BE2C (cell line): ENCODE data around the gene LRRC8E.
"Not testable (repeated sequence)": the region's sequence is repeated elsewhere in the genome, so short reads cannot be mapped to it uniquely, and the experiment has no call there.

Experiments used
- DNase-seq: peaks from one replicate; pipeline ENCODE4 v3.0.0-alpha.2; 2020
- H3K27me3 ChIP-seq: fragments of 250-450 bp; sonication (Bioruptor Pico); 2 replicates; pipeline ENCODE4 v1.5.1; 2020; ENCODE audit warnings: mild to moderate bottlenecking
- H3K36me3 ChIP-seq: fragments of 250-450 bp; sonication (Bioruptor Pico); 2 replicates; pipeline ENCODE4 v1.5.1; 2020; ENCODE audit warnings: mild to moderate bottlenecking
- H3K4me1 ChIP-seq: fragments of 250-450 bp; sonication (Bioruptor Pico); 2 replicates; pipeline ENCODE4 v1.5.1; 2020
- H3K4me3 ChIP-seq: 2 replicates; pipeline ENCODE4 v1.5.1; 2011; ENCODE audit warnings: low read depth, low read length
- H3K9me3 ChIP-seq: fragments of 250-450 bp; sonication (Bioruptor Pico); 2 replicates; pipeline ENCODE4 v1.5.1; 2020
- TF ChIP-seq, protein P1 (sequence below): IDR thresholded peaks from 2 replicates; pipeline ENCODE4 v1.5.1; 2012; ENCODE audit warnings: mild to moderate bottlenecking, low read depth, low read length

LRRC8E gene

DNA sequence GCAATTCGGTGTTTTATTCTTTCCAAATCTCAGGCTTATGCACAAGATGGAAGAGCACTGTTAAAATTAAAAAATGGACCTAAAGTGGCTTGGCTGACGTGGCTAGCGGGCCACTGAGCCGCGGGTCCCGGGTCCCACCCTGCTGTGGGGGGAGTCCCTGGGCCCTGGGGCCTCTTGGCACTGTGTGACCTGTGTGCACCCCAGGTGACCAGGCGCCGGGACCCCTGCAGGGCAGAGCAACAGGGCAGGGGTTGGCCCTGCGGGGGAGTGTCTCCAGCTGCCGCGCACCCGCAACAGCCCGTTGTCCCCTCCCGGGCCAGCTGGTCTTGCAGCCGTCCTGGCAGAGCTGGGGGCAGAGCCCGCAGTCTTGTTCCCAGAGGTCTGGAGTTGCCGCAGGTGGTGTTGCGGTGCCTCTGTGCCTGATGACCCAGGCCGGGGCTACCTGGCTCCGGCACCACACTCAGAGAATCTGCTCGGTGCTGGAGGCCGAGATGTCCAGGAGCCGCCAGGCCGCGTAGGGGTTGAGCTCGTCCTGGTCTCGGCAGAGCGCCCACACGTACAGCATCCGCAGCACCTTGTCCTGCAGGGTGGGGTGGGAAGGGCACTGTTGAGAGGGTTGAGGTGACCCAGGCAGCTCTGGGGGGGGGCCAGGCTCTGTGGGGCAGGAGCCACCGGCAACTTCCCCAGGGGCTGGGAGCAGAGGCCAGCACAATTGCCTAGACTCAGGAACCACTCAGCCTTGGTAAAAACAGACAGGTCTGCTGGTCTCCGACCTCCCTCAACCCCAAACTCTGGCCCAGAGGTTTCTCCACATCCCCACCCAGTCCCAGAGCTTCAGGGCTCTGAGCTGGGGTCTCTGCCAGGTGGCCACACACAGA is 38.7 kb downstream of the LRRC8E start:
- H3K4me1 ChIP-seq = peaks cover 30% of the 10 kb centered on the region
- TF ChIP-seq, protein P1, sequence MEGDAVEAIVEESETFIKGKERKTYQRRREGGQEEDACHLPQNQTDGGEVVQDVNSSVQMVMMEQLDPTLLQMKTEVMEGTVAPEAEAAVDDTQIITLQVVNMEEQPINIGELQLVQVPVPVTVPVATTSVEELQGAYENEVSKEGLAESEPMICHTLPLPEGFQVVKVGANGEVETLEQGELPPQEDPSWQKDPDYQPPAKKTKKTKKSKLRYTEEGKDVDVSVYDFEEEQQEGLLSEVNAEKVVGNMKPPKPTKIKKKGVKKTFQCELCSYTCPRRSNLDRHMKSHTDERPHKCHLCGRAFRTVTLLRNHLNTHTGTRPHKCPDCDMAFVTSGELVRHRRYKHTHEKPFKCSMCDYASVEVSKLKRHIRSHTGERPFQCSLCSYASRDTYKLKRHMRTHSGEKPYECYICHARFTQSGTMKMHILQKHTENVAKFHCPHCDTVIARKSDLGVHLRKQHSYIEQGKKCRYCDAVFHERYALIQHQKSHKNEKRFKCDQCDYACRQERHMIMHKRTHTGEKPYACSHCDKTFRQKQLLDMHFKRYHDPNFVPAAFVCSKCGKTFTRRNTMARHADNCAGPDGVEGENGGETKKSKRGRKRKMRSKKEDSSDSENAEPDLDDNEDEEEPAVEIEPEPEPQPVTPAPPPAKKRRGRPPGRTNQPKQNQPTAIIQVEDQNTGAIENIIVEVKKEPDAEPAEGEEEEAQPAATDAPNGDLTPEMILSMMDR = no peak

GRCh38 chr19:7927605-7928333 is 39.5 kb downstream of the LRRC8E start:
- H3K4me3 ChIP-seq = no peak overlapping the region; the same call in 1 of the 2 replicates
- TF ChIP-seq, protein P1 = no peak
- H3K9me3 ChIP-seq = no peaks in the 10 kb centered on the region
- DNase-seq = no peak
- peaks cover 23% of the 10 kb centered on the region for H3K36me3 ChIP-seq
- H3K4me1 ChIP-seq = peaks cover 30% of the 10 kb centered on the region
- no peaks in the 10 kb centered on the region for H3K27me3 ChIP-seq

More for the DNA sequence above, 38.7 kb downstream of the LRRC8E start:
- no peaks in the 10 kb centered on the region for H3K27me3 ChIP-seq
- H3K36me3 ChIP-seq = peaks cover 15% of the 10 kb centered on the region
- DNase-seq = peak; percentile 57
- peak overlapping the region; percentile 48 for H3K4me3 ChIP-seq
- no peaks in the 10 kb centered on the region for H3K9me3 ChIP-seq

GRCh38 chr19:7928334-7928706 is 40.0 kb downstream of the LRRC8E start:
- Histone ChIP-seq H3K36me3 (peaks cover 29% of the 10 kb centered on the region), H3K9me3 (no peaks in the 10 kb centered on the region), H3K4me3 (peak overlapping the region; percentile 0; the same call in 1 of the 2 replicates), H3K27me3 (no peaks in the 10 kb centered on the region), H3K4me1 (peaks cover 30% of the 10 kb centered on the region)
- TF ChIP-seq, protein P1 = no peak
- DNase-seq = peak; percentile 56

DNA sequence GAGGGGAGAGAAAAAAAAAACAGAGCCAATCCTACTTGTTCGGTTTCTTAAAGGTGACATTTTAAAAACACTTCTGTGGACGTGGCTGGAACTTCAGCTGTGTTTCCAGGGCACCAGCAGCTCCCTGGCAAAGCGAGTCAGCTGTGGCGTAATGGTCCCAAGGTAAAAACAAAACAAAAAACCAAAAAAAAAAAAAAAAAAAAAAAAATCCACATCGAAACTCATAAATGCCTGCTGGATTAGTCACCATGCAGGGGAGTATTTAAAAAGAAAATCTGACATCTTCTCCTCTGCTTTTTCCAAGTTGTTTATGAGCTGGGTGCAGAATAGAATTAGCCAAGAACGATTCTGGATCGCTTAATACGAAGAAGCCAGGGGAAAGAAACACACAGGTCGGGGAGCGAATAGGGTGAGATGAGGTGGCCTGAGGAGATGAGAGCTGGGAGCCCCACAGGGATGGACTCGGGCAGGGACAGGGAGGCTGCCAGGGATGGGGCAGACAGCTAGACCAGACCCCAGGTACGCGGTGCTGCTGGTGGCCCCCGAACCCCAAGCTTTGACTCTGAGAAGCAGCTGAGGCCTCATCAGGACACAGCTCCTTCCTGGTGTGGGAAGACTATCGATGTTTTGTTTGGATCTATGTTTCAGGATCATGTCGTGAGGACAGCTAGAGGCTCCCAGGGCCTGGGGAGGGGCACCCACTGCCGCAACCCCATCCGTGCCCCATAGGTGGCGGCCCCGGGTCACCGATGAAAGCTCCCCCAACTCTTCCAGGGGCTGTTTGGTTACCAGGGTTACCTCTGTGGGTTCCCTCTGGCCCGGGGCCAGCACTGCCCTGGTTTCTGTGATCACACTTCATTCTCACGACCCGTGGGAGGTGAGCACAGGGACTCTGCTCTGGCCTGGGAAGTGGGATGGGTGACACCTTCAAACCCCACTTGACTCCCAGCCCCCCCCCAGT is 40.7 kb downstream of the LRRC8E start:
- DNase-seq = peak; percentile 81

DNA sequence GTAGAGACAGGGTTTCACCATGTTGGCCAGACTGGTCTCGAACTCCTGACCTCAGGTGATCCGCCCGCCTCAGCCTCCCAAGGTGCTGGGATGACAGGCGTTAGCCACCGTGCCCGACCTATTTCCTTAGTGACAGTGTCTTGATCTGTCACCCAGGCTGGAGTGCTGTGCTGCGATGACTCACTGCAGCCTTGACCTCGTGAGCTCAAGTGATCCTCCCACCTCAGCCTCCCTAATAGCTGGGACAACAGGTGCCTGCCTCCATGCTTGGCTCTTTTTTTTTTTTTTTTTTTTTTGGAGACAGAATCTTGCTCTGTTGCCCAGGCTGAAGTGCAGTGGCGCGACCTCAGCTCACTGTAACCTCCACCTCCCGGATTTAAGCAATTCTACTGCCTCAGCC is 41.7 kb downstream of the LRRC8E start:
- H3K27me3 ChIP-seq, DNase-seq, H3K4me3 ChIP-seq, H3K9me3 ChIP-seq: not testable (repeated sequence)
- H3K36me3 ChIP-seq = peaks cover 44% of the 10 kb centered on the region
- H3K4me1 ChIP-seq = peaks cover 30% of the 10 kb centered on the region

More for the DNA sequence above, 40.7 kb downstream of the LRRC8E start:
- H3K4me3 ChIP-seq = peak overlapping the region; percentile 0; the same call in 1 of the 2 replicates
- no peaks in the 10 kb centered on the region for H3K9me3 ChIP-seq
- H3K4me1 ChIP-seq = peaks cover 30% of the 10 kb centered on the region
- TF ChIP-seq, protein P1 = peak; percentile 54
- no peaks in the 10 kb centered on the region for H3K27me3 ChIP-seq
- peaks cover 36% of the 10 kb centered on the region for H3K36me3 ChIP-seq

- no peak overlapping the region for H3K4me3 ChIP-seq
- H3K4me1 ChIP-seq = peaks cover 30% of the 10 kb centered on the region
- no peaks in the 10 kb centered on the region for H3K9me3 ChIP-seq
- no peak for DNase-seq
- H3K27me3 ChIP-seq = no peaks in the 10 kb centered on the region
- peaks cover 51% of the 10 kb centered on the region for H3K36me3 ChIP-seq
- TF ChIP-seq, protein P1 = no peak
Observed at GRCh38 chr19:7930765-7931164, 42.5 kb downstream of the LRRC8E start.
